HUDEP-2 (cell line): ENCODE results near the gene PDGFD.

Experiments
- DNase-seq, 76 experiments: peaks; one replicate each; lab custom pipeline; 2025; ENCODE audit not compliant: unreplicated experiment in 76 of 76; lab: John Stamatoyannopoulos, UW

The PDGFD gene

GRCh38 chr11:104095791-104096190, 68.2 kb downstream of the PDGFD start:
- DNase-seq, result no peak

DNA sequence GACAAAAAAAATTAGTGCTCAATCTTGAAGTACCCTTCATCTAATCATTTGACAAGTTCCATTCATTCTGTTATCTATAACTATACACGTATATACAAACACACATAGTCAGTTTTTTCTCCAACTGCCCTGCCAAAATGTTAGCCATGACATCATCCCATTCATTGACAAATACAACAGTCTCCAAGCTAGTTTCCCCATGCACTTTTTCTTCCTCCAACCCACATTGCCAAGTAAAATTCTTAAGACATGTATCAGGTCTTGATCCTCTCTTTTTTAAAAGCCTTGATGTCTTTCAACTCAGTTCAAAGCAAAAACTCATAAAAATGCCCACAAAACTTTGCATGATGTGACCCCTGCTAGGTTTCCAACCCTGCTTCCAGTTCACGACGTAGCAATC, 69.4 kb downstream of the PDGFD start:
- no peak for DNase-seq

DNA sequence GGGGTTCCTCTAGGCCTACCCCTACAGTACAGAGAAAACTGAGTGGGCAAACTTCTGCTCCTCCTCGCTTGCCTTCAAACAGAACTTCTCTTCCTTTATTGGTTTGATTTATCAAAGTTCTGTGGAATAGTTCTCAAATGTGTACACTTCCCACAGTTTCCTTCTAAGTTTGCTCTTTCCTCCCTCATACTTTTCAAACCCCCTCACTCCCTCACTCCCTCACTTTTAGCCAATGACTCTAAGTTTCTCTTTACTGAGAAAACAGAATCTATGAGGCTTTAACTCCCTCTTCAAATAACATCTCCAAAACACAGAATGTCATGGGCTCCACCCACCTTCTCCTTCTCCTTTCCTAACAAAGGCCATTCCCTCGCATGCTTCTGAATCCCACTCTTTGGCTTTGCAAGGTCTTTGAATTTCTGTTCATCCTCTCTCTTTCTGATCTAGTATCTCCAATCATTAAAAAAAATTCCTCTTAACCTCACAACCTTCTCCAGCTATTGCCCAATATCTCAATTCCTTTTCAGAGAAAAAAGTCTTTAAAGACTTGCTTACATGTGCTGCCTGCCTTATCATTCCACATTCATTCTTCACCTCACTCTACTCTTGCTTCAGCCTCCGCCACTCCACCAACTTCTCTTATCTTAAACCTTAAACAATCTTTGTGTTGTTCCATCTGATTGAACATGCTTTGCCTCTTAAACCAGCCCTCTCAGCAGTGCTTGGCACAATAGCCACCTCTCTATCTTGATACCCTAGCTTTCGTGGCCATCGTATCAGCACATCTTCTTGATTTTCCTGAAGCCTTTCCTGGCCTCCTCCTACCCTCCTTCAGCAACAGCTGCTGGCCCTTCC, 70.3 kb downstream of the PDGFD start:
- no peak for DNase-seq

DNA sequence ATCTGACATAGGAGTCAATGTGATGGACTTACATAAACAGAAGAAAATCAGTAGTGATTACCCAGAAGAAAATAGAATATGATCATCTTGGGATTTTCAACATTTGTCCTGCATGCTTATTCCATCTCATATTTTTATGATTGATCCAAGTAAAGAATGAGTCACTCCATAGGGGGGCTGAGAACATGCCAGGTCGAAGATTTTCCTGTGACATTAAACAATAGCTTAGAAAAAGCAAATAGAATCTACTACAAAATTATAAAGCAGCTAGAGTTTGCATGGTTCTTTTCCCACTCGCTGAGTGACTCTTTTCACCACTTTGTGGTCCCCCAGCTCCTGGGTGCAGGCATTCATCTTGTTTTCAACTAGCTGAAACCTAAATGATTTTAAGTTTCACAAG, 71.2 kb downstream of the PDGFD start:
- no peak for DNase-seq

GRCh38 chr11:104091281-104092096, 72.5 kb downstream of the PDGFD start:
- no peak for DNase-seq

DNA sequence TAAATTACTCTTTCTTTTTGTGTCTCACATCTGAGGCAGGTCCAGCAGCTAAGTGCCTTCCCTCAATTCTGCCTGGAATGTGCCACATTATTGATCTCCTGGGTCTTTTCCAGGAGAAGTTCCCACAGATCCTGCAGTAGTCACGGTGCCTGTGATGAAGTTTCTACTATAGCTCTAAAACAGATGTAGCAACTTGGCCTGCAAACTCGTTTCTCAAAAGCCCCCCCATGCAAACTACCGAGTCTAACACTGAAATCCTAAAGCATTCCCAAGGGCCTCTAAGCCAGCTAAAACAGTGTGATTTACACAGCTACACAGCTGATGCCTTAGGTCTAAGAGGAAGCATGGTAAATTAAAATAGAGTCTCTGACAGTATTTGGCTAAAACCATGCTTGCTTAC, 73.2 kb downstream of the PDGFD start:
- DNase-seq, result no peak

DNA sequence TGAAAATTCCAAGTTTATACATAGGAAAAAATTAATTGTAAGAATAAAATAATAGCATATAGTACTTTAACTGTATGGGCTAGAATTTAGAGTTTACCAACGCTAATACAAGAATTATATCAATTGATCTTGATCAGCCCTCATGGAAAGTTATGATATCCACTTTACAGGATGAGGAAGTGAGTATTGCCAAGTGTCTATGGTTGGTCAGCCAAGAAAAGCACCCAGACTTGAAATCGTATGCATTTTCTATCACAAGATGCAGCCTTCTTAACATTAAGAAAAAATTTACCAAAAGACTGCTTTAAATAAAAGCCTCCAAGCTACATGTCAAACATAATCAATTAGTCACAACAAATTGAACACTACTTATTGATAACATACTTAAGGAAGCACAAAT, 74.5 kb downstream of the PDGFD start:
- no peak for DNase-seq

DNA sequence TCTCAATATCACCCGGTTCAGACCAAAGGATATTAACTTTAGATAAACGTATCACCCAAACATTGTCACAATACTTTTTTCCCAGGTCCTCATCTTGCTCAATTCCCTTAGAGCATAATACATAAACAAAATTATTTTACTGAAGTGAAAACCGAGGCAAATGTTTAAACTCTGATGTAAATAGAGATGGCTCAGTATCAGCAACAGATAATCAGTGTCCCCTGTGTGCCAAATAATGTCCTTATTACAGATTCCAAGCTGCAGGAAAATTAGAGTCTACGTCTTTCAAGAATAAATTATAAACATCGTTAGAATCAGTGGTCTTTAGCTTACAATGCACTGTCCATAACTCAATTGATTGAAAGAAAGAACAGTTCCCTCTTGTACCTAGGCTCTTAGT, 77.3 kb downstream of the PDGFD start:
- no peak for DNase-seq

- no peak for DNase-seq
Observed at GRCh38 chr11:104078995-104079394, 85.0 kb downstream of the PDGFD start.

- DNase-seq, result no peak
Observed at GRCh38 chr11:104078245-104078644, 85.7 kb downstream of the PDGFD start.

DNA sequence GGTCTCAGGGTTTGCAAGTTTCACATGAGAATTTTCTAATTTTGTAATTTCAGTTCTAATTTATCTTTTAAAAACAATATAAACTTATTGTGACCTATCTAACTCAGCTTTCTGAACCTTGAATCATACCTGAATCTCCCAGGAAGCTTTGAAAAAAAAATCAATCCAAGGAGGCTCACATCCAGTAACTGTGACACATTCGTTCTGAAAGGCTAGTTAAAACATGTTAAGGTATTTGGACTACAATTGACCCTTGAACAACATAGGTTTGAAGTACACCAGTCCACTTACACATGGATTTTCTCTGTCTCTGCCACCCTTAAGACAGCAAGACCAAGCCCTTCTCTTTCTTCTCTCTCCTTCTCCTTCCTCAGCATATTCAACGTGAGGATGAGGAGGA, 87.5 kb downstream of the PDGFD start:
- DNase-seq, result no peak

- DNase-seq, result no peak
Observed at GRCh38 chr11:104075706-104076105, 88.2 kb downstream of the PDGFD start.

GRCh38 chr11:104075091-104075490, 88.9 kb downstream of the PDGFD start:
- no peak for DNase-seq

- DNase-seq, result peak in 37 of 76 experiments; percentile 3 to 90 (median 35)
Observed at GRCh38 chr11:104073950-104074705, 89.8 kb downstream of the PDGFD start.

- DNase-seq, result no peak
Observed at GRCh38 chr11:104067534-104067933, 96.4 kb downstream of the PDGFD start.

DNA sequence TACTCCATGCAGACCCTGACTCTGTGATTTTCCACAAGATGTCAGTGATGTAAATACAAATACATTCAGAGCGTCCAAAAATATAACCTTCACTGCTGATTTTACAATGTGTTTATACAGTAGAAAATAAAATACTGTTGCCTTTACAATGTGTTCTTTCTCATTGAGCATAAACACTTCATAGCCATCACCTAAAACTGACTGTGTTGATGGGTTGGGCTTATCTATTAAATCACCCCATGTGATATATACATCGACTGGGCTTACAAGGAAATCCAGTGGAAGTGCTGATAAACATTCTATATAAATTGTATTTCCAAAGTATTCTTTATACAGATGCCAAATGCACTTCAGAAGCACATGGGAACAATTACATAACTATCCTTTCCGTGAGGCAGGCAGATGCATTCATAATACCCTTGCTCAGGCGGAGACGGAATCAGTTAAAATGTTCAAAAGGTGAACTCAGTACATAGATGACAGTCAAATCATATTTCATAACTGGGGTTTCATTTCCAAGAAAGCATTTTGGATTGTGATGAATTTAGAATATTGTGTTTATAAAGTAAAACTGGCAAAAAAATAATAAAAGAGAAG, 99.8 kb downstream of the PDGFD start:
- no peak for DNase-seq

DNA sequence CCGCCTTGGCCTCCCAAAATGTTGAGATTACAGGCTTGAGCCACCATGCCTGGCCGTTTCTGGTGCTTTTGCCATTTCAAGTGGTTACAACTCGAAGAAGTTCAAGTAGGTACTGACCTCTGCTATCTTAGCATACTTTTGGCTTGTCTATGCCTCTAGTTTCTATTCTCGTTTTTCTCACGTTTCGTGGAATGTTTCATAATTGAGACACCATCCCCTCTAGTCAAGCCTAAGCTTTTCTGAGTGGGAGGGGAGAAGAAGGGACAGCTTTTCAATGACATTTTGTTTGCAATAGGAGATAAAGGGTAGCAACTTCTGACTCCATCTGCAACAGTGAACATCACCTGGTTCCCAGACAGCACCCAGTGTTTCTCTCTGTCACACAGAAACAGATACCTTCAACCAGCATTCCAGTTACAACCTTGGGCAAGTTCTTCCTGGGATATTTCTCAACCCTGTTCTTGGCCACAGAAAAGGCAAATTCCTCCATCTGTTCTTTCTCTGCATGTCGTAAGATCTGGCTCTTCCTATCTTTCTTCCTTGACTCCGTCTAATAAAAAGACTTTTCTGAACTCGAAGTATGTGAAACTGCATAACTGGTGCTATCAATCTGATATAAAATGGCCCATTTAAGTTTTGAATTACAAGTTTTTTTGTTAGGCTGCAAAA, 102.0 kb downstream of the PDGFD start:
- no peak for DNase-seq

GRCh38 chr11:104060820-104061219, 103.1 kb downstream of the PDGFD start:
- no peak for DNase-seq

- no peak for DNase-seq
Observed at GRCh38 chr11:104060004-104060794, 103.7 kb downstream of the PDGFD start.
